Left lobe of liver (tissue), 2 donors: Measurements from ENCODE around the gene KLF16. TPM values are rescaled to one million over a fixed set of nuclear protein-coding genes. Genes with fewer than 3 reads are reported as not detected.
"Not testable (repeated sequence)": the region's sequence is repeated elsewhere in the genome, so short reads cannot be mapped to it uniquely, and the experiment has no call there.

Source experiments
- ATAC-seq: fragments of 200-7000 bp; cut with Tn5 transposase; one replicate; pipeline ENCODE4 v1.9.1; 2020; ENCODE audit warnings: mild to moderate bottlenecking, moderate library complexity
- DNase-seq: peaks from one replicate; pipeline ENCODE4 v3.0.0-alpha.2; 2020; ENCODE audit warnings: low spot score
- total RNA-seq: library from RNA; stranded (reverse); gene quantifications from one replicate; pipeline ENCODE4 v1.2.1, GENCODE V29; 2021
- donor health status: DM: no; HTN: no; CAD: no; lungs with moderate emphysema.
- donor health status: DM: no; HTN: yes; CAD: no.

The KLF16 gene
- total RNA-seq, 1 donor from 2014 or later, result 11.9 TPM

- peak; percentile 2 for ATAC-seq
- no peak for DNase-seq
Measured at GRCh38 chr19:1884719-1885334, 21.4 kb upstream of the KLF16 start.

- DNase-seq, result no peak
- ATAC-seq, result peak; percentile 15
Measured at GRCh38 chr19:1884291-1884718, 20.9 kb upstream of the KLF16 start.

DNA sequence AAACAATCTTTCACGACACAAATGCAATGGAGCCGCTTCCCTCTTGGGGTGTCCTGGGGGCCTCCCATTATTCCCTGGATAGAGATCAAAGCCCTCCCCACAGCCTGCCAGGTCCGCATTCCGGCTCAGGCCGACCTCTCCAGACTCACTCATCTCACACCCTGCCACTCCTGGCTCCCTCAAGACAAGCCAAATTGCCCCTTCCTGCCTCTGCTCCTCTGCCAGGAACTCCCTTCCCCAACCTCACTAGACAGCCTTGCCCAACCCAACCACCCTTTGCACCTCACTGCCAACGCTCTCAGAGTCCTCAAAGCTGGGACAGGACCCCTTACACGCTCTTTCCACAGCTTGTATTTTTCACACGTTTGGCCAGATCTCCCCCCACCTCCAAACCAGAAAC, 20.4 kb upstream of the KLF16 start:
- ATAC-seq, result no peak
- no peak for DNase-seq

DNA sequence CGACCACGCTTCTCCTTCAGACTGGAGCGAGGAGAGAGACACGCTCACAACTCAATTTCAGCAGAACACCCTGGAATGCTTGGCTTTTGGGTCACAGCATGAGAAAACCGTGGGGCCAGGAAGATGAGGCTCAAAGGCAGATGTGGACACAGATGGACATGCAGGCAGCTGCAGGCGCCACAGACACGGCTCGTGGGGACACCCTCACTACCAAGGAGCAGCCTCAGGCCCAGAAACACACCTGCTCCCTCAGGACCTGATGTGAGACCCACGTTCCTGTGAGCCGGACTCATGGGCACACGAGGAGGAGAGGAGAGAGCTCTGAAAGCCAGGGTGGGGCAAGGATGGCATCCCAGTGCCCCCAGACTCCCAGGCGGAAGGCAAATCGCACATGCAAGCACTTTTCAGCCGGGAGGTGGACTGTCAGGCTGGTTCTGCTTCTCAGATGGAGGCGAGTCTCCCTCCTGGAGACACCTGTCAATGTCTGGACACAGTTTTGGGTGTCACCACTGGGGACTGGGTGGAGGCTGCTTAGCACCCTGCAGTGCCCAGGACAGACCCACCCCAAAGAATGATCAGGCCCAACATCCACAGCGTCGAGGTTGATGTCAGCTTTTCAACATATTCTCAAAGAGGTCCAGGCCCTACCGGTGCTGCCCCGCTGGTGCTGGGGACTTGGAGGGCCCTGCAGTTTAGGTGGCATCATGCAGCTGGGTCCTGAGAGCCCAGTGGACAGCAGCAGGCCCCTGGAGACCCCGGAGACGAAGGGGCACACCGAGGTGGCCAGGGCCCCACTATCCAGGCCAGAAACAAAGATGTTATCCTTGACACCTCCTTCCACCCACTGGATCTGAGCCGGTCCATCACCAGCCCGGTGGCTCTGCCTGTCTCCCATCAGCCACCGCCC, 19.7 kb upstream of the KLF16 start:
- DNase-seq (no peak), ATAC-seq (no peak)

- no peak for DNase-seq
- no peak for ATAC-seq
Measured at GRCh38 chr19:1882089-1882785, 18.9 kb upstream of the KLF16 start.

DNA sequence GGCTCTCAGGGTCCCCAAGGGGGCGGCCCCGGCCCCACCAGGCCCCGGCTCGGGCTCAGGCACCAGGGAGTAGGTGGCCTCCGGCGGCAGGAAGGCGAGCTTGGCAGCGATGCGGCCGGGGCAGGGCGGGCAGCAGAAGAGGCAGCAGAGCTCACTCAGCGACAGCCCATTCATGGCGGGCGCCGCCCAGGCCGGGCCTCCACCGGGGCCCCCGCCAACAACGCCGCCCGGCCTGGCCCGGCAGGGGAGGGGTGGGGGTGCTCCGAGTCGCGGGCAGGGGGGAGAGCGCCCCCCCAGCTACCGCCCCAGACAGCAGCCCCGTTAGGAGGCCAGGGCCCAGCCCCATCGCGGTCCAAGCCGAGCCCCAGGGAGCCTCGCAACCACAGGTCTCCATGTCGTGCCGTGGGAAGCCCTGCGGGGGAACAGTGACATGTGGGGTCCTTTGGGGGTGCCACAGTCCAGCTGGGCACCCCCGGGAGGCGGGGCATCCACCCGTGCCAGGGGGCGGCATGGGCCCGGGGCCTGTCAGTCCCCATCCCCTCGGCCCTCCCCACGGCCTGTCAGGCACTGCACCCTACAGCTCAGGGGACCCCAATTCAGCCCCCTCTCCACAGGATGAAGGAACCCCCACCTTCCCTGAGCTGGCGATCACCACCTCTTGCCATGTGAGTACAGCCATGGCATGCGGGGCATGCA, 18.2 kb upstream of the KLF16 start:
- DNase-seq, ATAC-seq: not testable (repeated sequence)

DNA sequence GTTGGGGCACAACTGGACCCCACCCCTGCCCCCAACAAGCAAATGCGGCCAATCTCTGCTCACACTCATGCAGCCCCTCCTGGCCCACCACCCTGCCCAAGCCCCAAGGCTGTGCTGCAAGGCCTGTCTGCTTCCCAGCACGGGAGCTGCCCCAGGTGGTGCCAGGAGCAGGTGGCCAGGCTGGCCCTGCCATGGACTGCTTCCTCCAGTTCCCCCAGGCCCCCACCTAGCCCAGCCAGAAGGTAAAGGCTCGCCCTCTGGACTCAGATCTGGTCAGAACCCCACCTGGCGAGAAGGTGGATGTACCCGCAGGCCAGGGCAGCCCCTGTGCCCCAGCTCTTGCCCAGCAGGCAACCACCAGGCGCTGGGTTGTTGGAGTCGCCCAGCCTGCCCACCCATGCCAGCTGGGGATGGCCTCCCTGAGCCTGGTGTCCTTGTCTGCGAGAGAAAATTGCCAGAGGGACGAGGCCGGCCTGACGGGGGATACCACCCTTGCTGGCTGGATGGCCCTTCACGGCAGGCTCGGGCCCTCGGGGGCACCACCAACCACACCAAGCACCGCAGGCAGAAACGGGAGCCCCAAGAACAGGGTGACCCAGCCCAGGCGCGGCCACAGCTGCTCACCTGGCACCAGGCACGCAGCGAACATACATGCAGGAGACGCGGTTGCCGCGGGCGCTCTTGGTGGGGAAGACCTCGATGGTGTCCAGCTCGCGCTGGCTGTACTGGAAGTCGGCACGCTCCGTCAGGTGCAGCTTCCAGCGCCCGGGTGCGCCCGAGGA, 17.4 kb upstream of the KLF16 start:
- DNase-seq (no peak), ATAC-seq (no peak)

GRCh38 chr19:1879982-1880381, 16.6 kb upstream of the KLF16 start:
- DNase-seq, ATAC-seq: not testable (repeated sequence)

GRCh38 chr19:1878583-1878982, 15.2 kb upstream of the KLF16 start:
- ATAC-seq, result not testable (repeated sequence)

GRCh38 chr19:1877280-1877660, 13.9 kb upstream of the KLF16 start:
- not testable (repeated sequence) for ATAC-seq, DNase-seq

More at GRCh38 chr19:1878583-1878982, 15.2 kb upstream of the KLF16 start:
- not testable (repeated sequence) for DNase-seq

DNA sequence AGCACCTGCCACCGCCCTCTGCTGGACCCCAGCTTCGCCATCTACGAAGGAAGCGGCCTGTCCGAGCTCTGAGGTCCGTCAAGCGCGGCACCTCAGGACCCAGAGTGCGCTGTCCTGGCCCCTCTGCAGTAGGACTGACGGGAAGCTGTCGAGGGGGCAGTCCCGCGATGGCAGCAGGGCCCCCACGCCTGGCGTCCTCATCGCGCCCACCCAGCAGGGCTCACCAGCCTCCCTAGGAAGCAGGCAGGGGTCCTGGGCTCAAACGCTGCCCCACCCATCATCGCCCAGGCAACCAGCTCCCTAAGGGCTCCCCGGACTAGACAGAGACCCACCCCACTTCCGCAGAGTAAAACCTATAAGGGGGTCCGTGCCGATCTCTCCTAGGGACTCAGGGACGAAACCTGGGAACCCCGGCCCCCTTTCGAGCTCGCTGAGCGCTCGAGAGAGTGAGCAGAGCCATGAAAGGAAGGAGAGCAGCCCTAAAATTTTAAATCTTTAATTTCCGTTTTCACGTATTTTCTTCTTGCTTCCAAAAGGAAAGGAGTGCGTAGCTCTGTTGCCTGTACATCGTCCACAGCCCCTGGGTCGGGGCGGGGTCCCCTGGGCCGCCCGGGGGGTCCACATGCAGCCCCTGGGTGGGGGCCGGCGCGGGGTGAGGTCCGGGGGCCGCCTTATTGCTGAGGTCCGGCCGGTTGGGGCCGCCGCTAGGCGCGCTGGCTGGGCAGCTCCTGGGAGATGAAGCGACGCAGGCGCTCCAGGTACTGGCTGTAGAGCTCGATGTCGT, 13.3 kb upstream of the KLF16 start:
- not testable (repeated sequence) for DNase-seq, ATAC-seq

DNA sequence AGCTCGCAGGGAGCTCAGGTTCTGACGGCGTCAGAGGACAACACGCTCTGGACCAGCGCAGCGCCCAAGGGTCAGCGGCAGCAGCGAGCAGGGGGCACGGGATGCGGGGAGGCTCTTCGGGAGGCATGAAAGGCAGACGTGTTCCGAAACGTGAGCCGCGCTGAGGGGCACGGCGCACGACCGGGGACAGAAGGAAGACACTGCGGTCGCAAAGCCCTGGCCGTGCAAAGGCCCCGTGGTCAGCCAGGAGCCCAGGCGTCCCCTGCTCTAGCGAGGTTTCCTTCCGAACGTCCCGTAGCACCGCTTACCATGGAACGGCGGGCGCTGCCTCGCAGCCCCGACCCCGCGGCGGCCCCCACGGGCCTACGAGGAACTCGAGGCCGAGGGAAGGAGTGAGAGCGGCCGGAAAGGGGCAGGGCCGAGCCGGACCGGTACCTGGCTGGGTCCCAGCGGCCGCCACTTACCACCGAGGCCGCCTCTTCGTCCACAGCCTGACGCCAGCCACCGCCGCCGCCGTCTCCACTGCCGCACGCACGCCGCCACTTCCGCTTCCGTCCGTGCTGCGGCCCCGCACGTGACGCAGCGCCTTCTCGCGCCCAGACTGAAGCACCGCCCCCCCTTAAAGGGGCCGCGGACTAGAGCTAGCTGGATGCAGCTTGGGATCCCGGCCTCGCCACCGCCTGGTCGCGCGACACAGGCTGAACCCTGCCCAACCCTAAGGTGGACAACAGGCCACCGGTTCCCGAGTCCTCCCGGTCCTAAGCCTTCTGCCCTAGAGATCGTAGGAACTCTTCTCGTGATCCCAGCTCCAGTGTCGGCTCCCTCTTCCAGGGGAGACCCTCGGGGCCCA, 12.5 kb upstream of the KLF16 start:
- ATAC-seq (peak; percentile 77), DNase-seq (peak; percentile 95)

- DNase-seq, result not testable (repeated sequence)
Measured at GRCh38 chr19:1875265-1875645, 11.9 kb upstream of the KLF16 start.

DNA sequence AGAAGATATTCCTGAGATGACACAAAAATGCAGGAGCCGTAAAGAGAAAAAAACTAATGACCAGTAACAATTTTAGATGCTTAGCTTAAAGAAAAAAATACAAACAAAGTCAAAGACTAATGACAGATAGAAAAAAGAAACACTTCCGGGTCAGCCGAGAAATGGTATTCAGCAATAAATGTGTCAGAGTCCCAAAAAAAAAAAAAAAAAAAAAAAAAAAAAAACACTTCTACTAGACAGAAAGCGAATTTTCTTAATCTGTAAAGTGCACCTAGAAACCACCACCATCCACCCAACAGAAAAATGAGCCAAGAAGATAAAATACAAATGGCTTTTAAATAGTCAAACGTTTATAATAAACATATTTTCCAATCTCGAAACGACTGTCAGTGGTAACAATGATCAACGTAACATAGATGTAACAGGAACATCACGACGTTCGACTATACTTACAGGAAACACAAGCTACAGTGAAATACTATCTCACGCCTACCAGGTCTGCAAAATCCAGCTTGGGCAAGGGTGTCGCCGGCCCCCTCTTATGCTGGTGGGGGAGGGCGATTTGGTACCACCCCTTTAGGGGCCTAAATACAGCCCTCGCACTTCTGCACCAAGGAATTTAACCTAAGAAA, 11.3 kb upstream of the KLF16 start:
- DNase-seq, result no peak
- no peak for ATAC-seq

More at GRCh38 chr19:1875265-1875645, 11.9 kb upstream of the KLF16 start:
- ATAC-seq, result not testable (repeated sequence)

DNA sequence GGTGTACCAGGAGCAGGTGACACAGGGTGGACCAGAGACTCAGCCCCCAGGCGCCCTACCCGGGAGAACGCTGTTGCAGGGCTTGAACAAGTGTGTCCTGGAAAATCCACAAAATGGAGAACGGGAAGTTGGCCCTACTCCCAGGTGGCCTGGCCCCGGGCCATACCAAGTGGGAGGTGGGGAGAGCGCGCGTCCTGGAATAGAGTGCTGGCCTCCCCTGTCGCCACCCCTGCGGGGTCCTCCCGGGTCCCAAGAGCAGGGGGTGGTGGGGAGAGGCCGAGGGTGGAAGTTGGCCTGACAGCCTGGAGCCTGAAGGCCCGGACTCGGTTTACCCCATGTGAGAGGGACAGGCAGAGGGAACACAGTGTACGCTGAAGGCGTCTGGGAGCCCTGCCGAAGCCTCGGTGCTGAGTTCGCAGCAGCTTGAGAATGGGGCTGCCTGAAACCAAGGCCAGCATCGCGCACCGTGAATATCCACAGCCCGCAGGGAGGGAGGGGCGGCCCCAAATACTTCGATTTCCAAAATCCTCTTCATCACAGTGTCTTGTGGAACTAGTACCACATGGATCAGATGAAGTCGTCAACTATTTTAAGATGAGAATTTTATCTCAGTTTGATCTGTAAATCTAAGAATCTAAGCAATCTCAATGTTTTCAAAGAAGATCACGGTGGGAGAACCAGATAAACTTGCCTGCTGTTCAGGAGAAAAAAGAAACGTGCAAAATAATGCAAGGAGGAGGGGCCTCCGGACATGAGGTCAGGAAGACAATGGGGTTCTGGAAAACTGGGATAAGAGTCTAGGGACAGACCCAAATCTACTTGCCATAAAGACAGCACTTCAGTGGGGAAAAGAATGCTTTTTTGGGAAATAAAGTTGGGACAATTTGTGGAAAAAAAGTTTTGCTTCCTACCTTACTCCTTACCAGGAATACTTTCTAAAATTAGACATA, 10.4 kb upstream of the KLF16 start:
- DNase-seq (peak; percentile 84), ATAC-seq (peak; percentile 27)

- ATAC-seq (peak; percentile 0), DNase-seq (no peak)
Measured at GRCh38 chr19:1872807-1873523, 9.6 kb upstream of the KLF16 start.
